DOHH2 (cell line): Measurements from ENCODE around the gene STXBP3.

Experiments
- H3F3A ChIP-seq: fragments of 200-600 bp; sonication (generic), shearing (Covaris generic); 2 replicates; pipeline ENCODE4 v1.6.0; 2016; ENCODE audit warnings: antibody characterized with exemption, mild to moderate bottlenecking; ENCODE audit not compliant: control insufficient read depth, insufficient read depth
- H3K27ac ChIP-seq: fragments of 200-600 bp; sonication (generic); 2 replicates; pipeline ENCODE4 v1.5.1; 2014; ENCODE audit warnings: low read depth, mild to moderate bottlenecking, low read length, moderate library complexity
- H3K27me3 ChIP-seq: fragments of 200-600 bp; sonication (generic); 2 replicates; pipeline ENCODE4 v1.6.1; 2014; ENCODE audit warnings: mild to moderate bottlenecking, low read length, mixed read lengths; ENCODE audit not compliant: control insufficient read depth
- H3K36me3 ChIP-seq: fragments of 200-600 bp; sonication (generic); 2 replicates; pipeline ENCODE4 v1.6.1; 2014; ENCODE audit warnings: mild to moderate bottlenecking, low read length, moderate library complexity, mixed read lengths; ENCODE audit not compliant: control insufficient read depth
- H3K4me1 ChIP-seq: fragments of 200-600 bp; sonication (generic); 2 replicates; pipeline ENCODE4 v1.6.1; 2014; ENCODE audit warnings: mild to moderate bottlenecking, low read length, mixed read lengths; ENCODE audit not compliant: control insufficient read depth
- H3K4me2 ChIP-seq: fragments of 200-600 bp; sonication (generic); 2 replicates; pipeline ENCODE4 v1.6.0; 2014; ENCODE audit warnings: mild to moderate bottlenecking, low read length, moderate library complexity
- H3K4me3 ChIP-seq: fragments of 200-600 bp; sonication (generic); 2 replicates; pipeline ENCODE4 v1.5.1; 2014; ENCODE audit warnings: mild to moderate bottlenecking, low read length, mixed read lengths
- H3K79me2 ChIP-seq: fragments of 200-600 bp; sonication (generic); 2 replicates; pipeline ENCODE4 v1.6.1; 2014; ENCODE audit warnings: mild to moderate bottlenecking, low read length, mixed read lengths; ENCODE audit not compliant: control insufficient read depth
- H3K9me2 ChIP-seq: fragments of 200-600 bp; sonication (generic); replicated peaks from 2 replicates; pipeline ENCODE4 v1.6.1; 2014; ENCODE audit warnings: mild to moderate bottlenecking, low read length, mixed read lengths; ENCODE audit not compliant: control insufficient read depth
- H3K9me3 ChIP-seq: fragments of 200-600 bp; sonication (generic); 2 replicates; pipeline ENCODE4 v1.6.1; 2014; ENCODE audit warnings: antibody characterized with exemption, low read length, mixed read lengths; ENCODE audit not compliant: control insufficient read depth, insufficient read depth
- H4K20me1 ChIP-seq: fragments of 200-600 bp; sonication (generic); 2 replicates; pipeline ENCODE4 v1.6.0; 2014; ENCODE audit warnings: low read depth, mild to moderate bottlenecking, antibody characterized with exemption, low read length, moderate library complexity; ENCODE audit not compliant: control insufficient read depth, insufficient read depth
- CTCF ChIP-seq: fragments of 200-600 bp; sonication (generic); IDR thresholded peaks from one replicate; pipeline ENCODE4 v1.5.1; 2014; ENCODE audit warnings: antibody characterized with exemption, mild to moderate bottlenecking, low read depth, low read length; ENCODE audit not compliant: poor library complexity, severe bottlenecking
- EZH2phosphoT487 ChIP-seq: fragments of 200-600 bp; sonication (generic); IDR thresholded peaks from 2 replicates; pipeline ENCODE4 v1.6.1; 2017; ENCODE audit warnings: borderline replicate concordance, mild to moderate bottlenecking, antibody characterized with exemption, low read length, moderate library complexity, mixed read lengths

STXBP3 gene

GRCh38 chr1:108823632-108824031, 77.2 kb downstream of the STXBP3 start:
- H4K20me1 ChIP-seq: no peaks in the 10 kb centered on the region
- no peaks in the 10 kb centered on the region for H3F3A ChIP-seq
- no peaks in the 10 kb centered on the region for H3K27me3 ChIP-seq
- no peaks in the 10 kb centered on the region for H3K9me2 ChIP-seq
- no peaks in the 10 kb centered on the region for H3K4me1 ChIP-seq
- H3K4me3 ChIP-seq: no peak overlapping the region
- H3K4me2 ChIP-seq: no peak overlapping the region
- TF ChIP-seq EZH2phosphoT487 (no peak), CTCF (no peak)
- H3K36me3 ChIP-seq: no peaks in the 10 kb centered on the region
- no peaks in the 10 kb centered on the region for H3K9me3 ChIP-seq
- H3K27ac ChIP-seq: no peak overlapping the region
- no peaks in the 10 kb centered on the region for H3K79me2 ChIP-seq

GRCh38 chr1:108824051-108824450, 77.6 kb downstream of the STXBP3 start:
- Histone ChIP-seq H3K4me2 (no peak overlapping the region), H3F3A (no peaks in the 10 kb centered on the region), H3K4me3 (no peak overlapping the region), H4K20me1 (no peaks in the 10 kb centered on the region), H3K27ac (no peak overlapping the region), H3K9me2 (no peaks in the 10 kb centered on the region), H3K79me2 (no peaks in the 10 kb centered on the region), H3K4me1 (no peaks in the 10 kb centered on the region), H3K36me3 (no peaks in the 10 kb centered on the region), H3K9me3 (no peaks in the 10 kb centered on the region), H3K27me3 (no peaks in the 10 kb centered on the region)
- no peak for TF ChIP-seq CTCF

GRCh38 chr1:108826081-108826635, 79.7 kb downstream of the STXBP3 start:
- Histone ChIP-seq H3K4me1 (no peaks in the 10 kb centered on the region), H4K20me1 (no peaks in the 10 kb centered on the region), H3K36me3 (no peaks in the 10 kb centered on the region), H3K4me3 (no peak overlapping the region), H3K27me3 (no peaks in the 10 kb centered on the region), H3F3A (no peaks in the 10 kb centered on the region), H3K79me2 (no peaks in the 10 kb centered on the region), H3K9me2 (no peaks in the 10 kb centered on the region), H3K27ac (no peak overlapping the region), H3K4me2 (no peak overlapping the region), H3K9me3 (no peaks in the 10 kb centered on the region)
- TF ChIP-seq EZH2phosphoT487: no peak
- no peak for TF ChIP-seq CTCF
